Neural progenitor cell (in vitro differentiated cells): Measurements from ENCODE around the gene FUZ. TPM values are rescaled to one million over a fixed set of nuclear protein-coding genes. Genes with fewer than 3 reads are reported as not detected.

Experiments used
- DNase-seq: peaks from one replicate; pipeline ENCODE4 v3.0.0-alpha.2; 2016; ENCODE audit warnings: low spot score
- H2AFZ ChIP-seq: fragments of 200-600 bp; sonication (generic); replicated peaks from 2 replicates; pipeline ENCODE4 v1.6.1; 2016; ENCODE audit warnings: antibody characterized with exemption
- H3F3A ChIP-seq: fragments of 200-600 bp; sonication (generic); 2 replicates; pipeline ENCODE4 v1.6.1; 2016; ENCODE audit warnings: antibody characterized with exemption, low read depth
- H3K27ac ChIP-seq: fragments of 200-600 bp; sonication (generic); 2 replicates; pipeline ENCODE4 v1.5.1; 2016; ENCODE audit warnings: mild to moderate bottlenecking
- H3K27me3 ChIP-seq: fragments of 200-600 bp; sonication (generic); 2 replicates; pipeline ENCODE4 v1.6.1; 2016; ENCODE audit warnings: mild to moderate bottlenecking, moderate library complexity
- H3K36me3 ChIP-seq: fragments of 200-600 bp; sonication (generic); 2 replicates; pipeline ENCODE4 v1.5.1; 2016
- H3K4me1 ChIP-seq: fragments of 200-600 bp; sonication (generic); 2 replicates; pipeline ENCODE4 v1.6.1; 2016; ENCODE audit warnings: mixed run types
- H3K4me2 ChIP-seq: fragments of 200-600 bp; sonication (generic); 2 replicates; pipeline ENCODE4 v1.6.1; 2016
- H3K4me3 ChIP-seq: fragments of 200-600 bp; sonication (generic); 2 replicates; pipeline ENCODE4 v1.5.1; 2016
- H3K79me2 ChIP-seq: fragments of 200-600 bp; sonication (generic); 2 replicates; pipeline ENCODE4 v1.6.1; 2016; ENCODE audit warnings: low read depth
- H3K9ac ChIP-seq: fragments of 200-600 bp; sonication (generic); 2 replicates; pipeline ENCODE4 v1.6.1; 2016
- H3K9me3 ChIP-seq: fragments of 200-600 bp; sonication (generic); 2 replicates; pipeline ENCODE4 v1.5.1; 2016; ENCODE audit warnings: low read depth
- H4K20me1 ChIP-seq: fragments of 200-600 bp; sonication (generic); 2 replicates; pipeline ENCODE4 v1.6.1; 2016; ENCODE audit warnings: low read depth
- H3K27ac Mint-ChIP-seq: 3 replicates; pipeline ENCODE4 v1.8.0; 2021; ENCODE audit warnings: mixed read lengths
- H3K27me3 Mint-ChIP-seq: 2 replicates; pipeline ENCODE4 v1.8.0; 2022; ENCODE audit warnings: low read depth, mild to moderate bottlenecking, inconsistent platforms, moderate library complexity, mixed read lengths; ENCODE audit not compliant: insufficient read depth
- H3K36me3 Mint-ChIP-seq: 3 replicates; pipeline ENCODE4 v1.8.0; 2021; ENCODE audit warnings: mixed read lengths
- H3K4me1 Mint-ChIP-seq: 3 replicates; pipeline ENCODE4 v1.8.0; 2021; ENCODE audit warnings: mixed read lengths
- H3K4me3 Mint-ChIP-seq: 3 replicates; pipeline ENCODE4 v1.8.0; 2021; ENCODE audit warnings: mild to moderate bottlenecking, moderate library complexity, mixed read lengths
- H3K9me3 Mint-ChIP-seq: 3 replicates; pipeline ENCODE4 v1.8.0; 2020; ENCODE audit warnings: mixed read lengths
- EZH2 ChIP-seq: fragments of 200-600 bp; sonication (generic); IDR thresholded peaks from 2 replicates; pipeline ENCODE4 v1.6.1; 2017; ENCODE audit warnings: antibody characterized with exemption, mild to moderate bottlenecking, moderate library complexity
- EZH2phosphoT487 ChIP-seq: fragments of 200-600 bp; sonication (generic); IDR thresholded peaks from 2 replicates; pipeline ENCODE4 v1.6.1; 2017; ENCODE audit warnings: antibody characterized with exemption
- total RNA-seq: library from RNA; depleted of rRNA; stranded (reverse); fragments of >200 nt; gene quantifications from 2 replicates; pipeline ENCODE4 v1.2.3, GENCODE V29; 2015; ENCODE audit warnings: low replicate concordance
- TF ChIP-seq, protein P1 (sequence below): fragments of 200-600 bp; sonication (generic); IDR thresholded peaks from 2 replicates; pipeline ENCODE4 v1.5.1; 2017; ENCODE audit warnings: antibody characterized with exemption, mild to moderate bottlenecking

FUZ gene
- total RNA-seq, 1 donor from 2014 or later = 24.6 TPM

- TF ChIP-seq EZH2 (no peak), EZH2phosphoT487 (no peak)
- TF ChIP-seq, protein P1, sequence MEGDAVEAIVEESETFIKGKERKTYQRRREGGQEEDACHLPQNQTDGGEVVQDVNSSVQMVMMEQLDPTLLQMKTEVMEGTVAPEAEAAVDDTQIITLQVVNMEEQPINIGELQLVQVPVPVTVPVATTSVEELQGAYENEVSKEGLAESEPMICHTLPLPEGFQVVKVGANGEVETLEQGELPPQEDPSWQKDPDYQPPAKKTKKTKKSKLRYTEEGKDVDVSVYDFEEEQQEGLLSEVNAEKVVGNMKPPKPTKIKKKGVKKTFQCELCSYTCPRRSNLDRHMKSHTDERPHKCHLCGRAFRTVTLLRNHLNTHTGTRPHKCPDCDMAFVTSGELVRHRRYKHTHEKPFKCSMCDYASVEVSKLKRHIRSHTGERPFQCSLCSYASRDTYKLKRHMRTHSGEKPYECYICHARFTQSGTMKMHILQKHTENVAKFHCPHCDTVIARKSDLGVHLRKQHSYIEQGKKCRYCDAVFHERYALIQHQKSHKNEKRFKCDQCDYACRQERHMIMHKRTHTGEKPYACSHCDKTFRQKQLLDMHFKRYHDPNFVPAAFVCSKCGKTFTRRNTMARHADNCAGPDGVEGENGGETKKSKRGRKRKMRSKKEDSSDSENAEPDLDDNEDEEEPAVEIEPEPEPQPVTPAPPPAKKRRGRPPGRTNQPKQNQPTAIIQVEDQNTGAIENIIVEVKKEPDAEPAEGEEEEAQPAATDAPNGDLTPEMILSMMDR = no peak
- Histone ChIP-seq H3K36me3 (no peaks in the 10 kb centered on the region), H3K27me3 (no peaks in the 10 kb centered on the region), H3K27ac (no peak overlapping the region), H4K20me1 (peaks cover 5% of the 10 kb centered on the region), H3K9ac (no peak overlapping the region), H3K4me2 (no peak overlapping the region), H3K9me3 (no peaks in the 10 kb centered on the region), H3K4me1 (no peaks in the 10 kb centered on the region), H3K4me3 (no peak overlapping the region), H3F3A (no peaks in the 10 kb centered on the region), H3K79me2 (peaks cover 11% of the 10 kb centered on the region), H2AFZ (no peak overlapping the region)
- H3K27ac Mint-ChIP-seq = peak overlapping the region; percentile 80
- peaks cover 13% of the 10 kb centered on the region for H3K4me1 Mint-ChIP-seq
- H3K4me3 Mint-ChIP-seq = no peak overlapping the region
- H3K9me3 Mint-ChIP-seq = no peaks in the 10 kb centered on the region
- no peak for DNase-seq
- no peaks in the 10 kb centered on the region for H3K27me3 Mint-ChIP-seq
- H3K36me3 Mint-ChIP-seq = peaks cover 18% of the 10 kb centered on the region
Measured at GRCh38 chr19:49781394-49781793, 31.7 kb downstream of the FUZ start.

DNA sequence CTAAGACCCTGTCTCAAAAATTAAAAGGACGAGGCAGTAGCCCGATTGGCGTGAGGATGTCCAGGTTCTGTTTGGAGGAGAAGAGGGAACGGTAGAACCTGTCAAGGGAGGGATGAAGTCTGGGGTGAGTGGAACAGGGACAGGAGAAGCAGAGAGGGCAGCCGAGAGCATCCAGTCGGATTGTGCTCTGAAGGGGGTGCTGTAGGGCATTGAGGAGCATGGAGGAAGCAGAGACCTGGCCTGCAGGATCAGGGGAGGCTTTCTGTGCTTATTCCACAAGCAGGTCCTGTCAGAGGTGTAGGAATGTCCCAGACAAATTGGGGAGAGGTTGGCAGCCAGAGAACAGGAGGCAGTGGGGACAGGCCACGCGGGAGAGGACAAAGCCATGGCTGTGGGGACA lies 32.2 kb downstream of the FUZ start:
- Histone ChIP-seq H4K20me1 (peaks cover 5% of the 10 kb centered on the region), H3K9ac (no peak overlapping the region), H2AFZ (no peak overlapping the region), H3K27me3 (no peaks in the 10 kb centered on the region), H3K9me3 (no peaks in the 10 kb centered on the region), H3F3A (no peaks in the 10 kb centered on the region), H3K36me3 (no peaks in the 10 kb centered on the region), H3K4me1 (no peaks in the 10 kb centered on the region), H3K4me2 (no peak overlapping the region), H3K27ac (no peak overlapping the region), H3K79me2 (peaks cover 11% of the 10 kb centered on the region), H3K4me3 (no peak overlapping the region)
- Mint-ChIP-seq H3K9me3 (no peaks in the 10 kb centered on the region), H3K27me3 (no peaks in the 10 kb centered on the region), H3K27ac (peak overlapping the region; percentile 80), H3K4me1 (peaks cover 11% of the 10 kb centered on the region), H3K4me3 (no peak overlapping the region), H3K36me3 (peaks cover 16% of the 10 kb centered on the region)
- no peak for DNase-seq
- TF ChIP-seq, protein P1 = no peak
- TF ChIP-seq EZH2 (no peak), EZH2phosphoT487 (no peak)

DNA sequence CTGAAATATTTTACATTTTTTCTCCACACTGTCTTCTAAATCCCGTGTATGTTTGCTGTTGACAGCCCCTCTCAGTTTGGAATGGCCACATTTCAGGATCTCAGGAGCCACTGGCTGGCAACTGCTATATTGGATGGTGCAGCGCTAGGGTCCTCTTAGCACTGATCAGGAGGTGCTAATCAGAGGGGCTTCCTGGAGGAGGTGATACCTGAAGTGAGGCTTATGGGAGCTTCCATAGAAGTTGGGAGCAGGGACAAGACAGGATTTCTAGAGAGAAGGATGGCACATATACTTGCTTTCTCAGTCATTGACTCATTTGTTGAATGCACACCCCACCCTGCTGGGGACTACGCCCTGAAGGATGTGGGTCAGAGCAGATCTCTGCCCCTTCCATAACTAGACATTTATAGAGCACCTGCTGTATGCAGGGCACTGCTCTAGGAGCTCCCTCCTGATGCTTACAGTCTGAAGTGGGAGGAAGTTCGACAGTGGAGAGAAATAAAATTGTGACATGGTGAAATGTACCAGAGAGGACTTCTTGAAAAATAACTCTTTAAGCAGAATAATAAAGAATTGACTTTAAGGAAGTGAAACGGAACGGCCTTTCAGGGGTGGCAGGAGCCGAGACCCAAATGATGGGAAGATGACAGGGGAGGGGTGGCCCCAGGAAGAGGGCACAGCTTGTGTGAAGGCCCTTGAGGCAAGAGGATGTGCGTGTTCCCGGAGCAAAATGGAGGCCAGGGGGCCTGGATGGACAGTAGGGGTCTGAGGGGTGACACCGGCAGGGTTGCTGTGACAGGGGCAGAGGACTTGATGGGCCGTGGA lies 33.1 kb downstream of the FUZ start:
- H3K79me2 ChIP-seq = peaks cover 11% of the 10 kb centered on the region
- H4K20me1 ChIP-seq = peaks cover 5% of the 10 kb centered on the region
- H3K4me2 ChIP-seq = no peak overlapping the region
- Mint-ChIP-seq H3K9me3 (no peaks in the 10 kb centered on the region), H3K27ac (peak overlapping the region; percentile 78), H3K27me3 (no peaks in the 10 kb centered on the region), H3K4me3 (no peak overlapping the region), H3K36me3 (peaks cover 12% of the 10 kb centered on the region), H3K4me1 (peaks cover 11% of the 10 kb centered on the region)
- TF ChIP-seq, protein P1 = no peak
- no peak for TF ChIP-seq EZH2phosphoT487
- TF ChIP-seq EZH2 = no peak
- H3K9ac ChIP-seq = no peak overlapping the region
- H3K27me3 ChIP-seq = no peaks in the 10 kb centered on the region
- no peaks in the 10 kb centered on the region for H3K36me3 ChIP-seq
- DNase-seq = no peak
- no peaks in the 10 kb centered on the region for H3K9me3 ChIP-seq
- H3K4me3 ChIP-seq = no peak overlapping the region
- H3K27ac ChIP-seq = no peak overlapping the region
- H3K4me1 ChIP-seq = no peaks in the 10 kb centered on the region
- no peak overlapping the region for H2AFZ ChIP-seq
- H3F3A ChIP-seq = no peaks in the 10 kb centered on the region
